ENCODE data around the gene GSG1L.

GSG1L gene

DNA sequence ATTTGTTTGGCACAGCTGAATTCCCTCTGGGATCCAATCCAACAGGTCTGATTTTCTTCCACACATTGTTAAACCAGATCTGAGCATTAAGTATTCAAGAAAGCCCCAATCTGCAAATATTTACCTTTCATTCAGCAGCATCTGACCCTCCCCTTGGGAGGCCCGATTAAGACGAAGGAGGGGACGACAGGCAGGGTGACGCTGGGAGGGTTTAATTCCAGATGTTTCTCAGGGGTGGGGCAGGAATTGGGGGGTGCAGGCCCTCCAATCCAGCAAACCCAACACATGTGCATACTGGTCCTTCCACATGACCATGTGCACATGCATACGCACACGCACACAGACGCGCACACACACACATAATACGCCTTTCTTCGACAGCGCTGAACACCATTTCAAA, 240.5 kb downstream of the GSG1L start:
- no peaks in the 10 kb centered on the region for H3K9me3 ChIP-seq (ENCODE audit: control insufficient read depth, low read length)
- peaks cover 38% of the 10 kb centered on the region for H3K27me3 ChIP-seq (replicated peaks; ENCODE audit: control insufficient read depth, insufficient read depth, low read length)
- no peak overlapping the region for H3K4me3 ChIP-seq (ENCODE audit: low read length)
- no peak overlapping the region for H3K9ac ChIP-seq (ENCODE audit: low read length)
- no peaks in the 10 kb centered on the region for H3K4me1 ChIP-seq (ENCODE audit: control insufficient read depth, insufficient read depth, low read length)
- DNase-seq (ENCODE audit: low read depth) = no peak
- no peaks in the 10 kb centered on the region for H3K36me3 ChIP-seq (ENCODE audit: control insufficient read depth, insufficient read depth, low read length, severe bottlenecking)

DNA sequence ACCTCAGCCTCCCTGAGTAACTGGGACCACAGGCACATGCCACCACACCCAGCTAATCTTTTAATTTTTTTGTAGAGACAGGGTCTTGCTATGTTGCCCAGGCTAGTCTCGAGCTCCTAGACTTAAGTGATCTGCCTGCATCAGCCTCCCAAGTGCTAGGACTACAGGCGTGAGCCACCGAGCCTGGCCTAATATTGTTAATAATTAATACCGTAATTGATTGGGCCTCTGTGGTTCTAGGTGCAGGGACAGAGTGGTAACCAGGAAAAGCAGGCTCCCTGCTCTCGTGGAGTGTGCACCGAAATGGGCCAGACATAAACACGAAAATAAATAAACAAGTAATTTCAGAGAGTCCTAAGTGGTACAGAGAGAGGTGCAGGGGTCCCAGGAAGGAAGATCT, 241.0 kb downstream of the GSG1L start:
- Histone ChIP-seq H3K36me3 (ENCODE audit: control insufficient read depth, insufficient read depth, low read length, severe bottlenecking) (no peaks in the 10 kb centered on the region), H3K4me1 (ENCODE audit: control insufficient read depth, insufficient read depth, low read length) (no peaks in the 10 kb centered on the region), H3K9ac (ENCODE audit: low read length) (no peak overlapping the region), H3K4me3 (ENCODE audit: low read length) (no peak overlapping the region), H3K9me3 (ENCODE audit: control insufficient read depth, low read length) (no peaks in the 10 kb centered on the region), H3K27me3 (replicated peaks; ENCODE audit: control insufficient read depth, insufficient read depth, low read length) (peaks cover 43% of the 10 kb centered on the region)
- DNase-seq (ENCODE audit: low read depth) = no peak

DNA sequence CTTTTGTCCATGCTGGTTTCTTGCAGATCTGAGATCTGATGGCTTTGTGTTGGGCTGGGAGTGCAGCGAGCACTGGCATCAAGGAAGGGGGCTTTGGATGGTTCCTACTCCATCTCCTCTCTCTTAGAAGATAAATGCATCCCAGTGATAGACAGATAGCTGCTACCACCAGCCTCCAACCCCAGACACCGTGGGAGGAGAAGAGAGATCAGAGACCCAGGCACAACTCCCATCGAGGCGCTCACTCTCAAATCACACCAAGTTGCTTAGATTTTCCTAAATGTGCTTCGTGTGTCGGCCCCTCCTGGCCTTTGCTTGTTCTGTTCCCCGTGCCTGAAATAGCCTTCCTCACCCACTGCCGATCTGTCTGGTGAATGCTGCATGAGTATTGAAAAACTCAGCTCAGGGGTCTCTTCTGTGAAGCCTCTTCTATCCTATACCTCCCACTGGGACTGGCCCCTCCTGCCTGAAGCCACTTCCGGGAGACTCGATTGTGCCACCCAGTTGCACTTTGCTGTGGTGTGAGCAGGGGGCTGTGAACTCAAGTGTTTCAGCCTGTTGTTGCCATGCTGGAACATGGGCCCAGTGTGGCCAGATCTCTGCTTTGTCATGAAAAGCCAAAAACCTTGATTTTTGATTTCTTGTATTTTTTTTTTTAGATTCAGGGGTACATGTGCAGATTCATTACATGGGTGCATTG, 242.7 kb downstream of the GSG1L start:
- Histone ChIP-seq H3K36me3 (ENCODE audit: control insufficient read depth, insufficient read depth, low read length, severe bottlenecking) (no peaks in the 10 kb centered on the region), H3K9ac (ENCODE audit: low read length) (no peak overlapping the region), H3K4me3 (ENCODE audit: low read length) (no peak overlapping the region), H3K4me1 (ENCODE audit: control insufficient read depth, insufficient read depth, low read length) (no peaks in the 10 kb centered on the region), H3K27me3 (replicated peaks; ENCODE audit: control insufficient read depth, insufficient read depth, low read length) (peaks cover 55% of the 10 kb centered on the region), H3K9me3 (ENCODE audit: control insufficient read depth, low read length) (no peaks in the 10 kb centered on the region)
- DNase-seq (ENCODE audit: low read depth) = no peak

DNA sequence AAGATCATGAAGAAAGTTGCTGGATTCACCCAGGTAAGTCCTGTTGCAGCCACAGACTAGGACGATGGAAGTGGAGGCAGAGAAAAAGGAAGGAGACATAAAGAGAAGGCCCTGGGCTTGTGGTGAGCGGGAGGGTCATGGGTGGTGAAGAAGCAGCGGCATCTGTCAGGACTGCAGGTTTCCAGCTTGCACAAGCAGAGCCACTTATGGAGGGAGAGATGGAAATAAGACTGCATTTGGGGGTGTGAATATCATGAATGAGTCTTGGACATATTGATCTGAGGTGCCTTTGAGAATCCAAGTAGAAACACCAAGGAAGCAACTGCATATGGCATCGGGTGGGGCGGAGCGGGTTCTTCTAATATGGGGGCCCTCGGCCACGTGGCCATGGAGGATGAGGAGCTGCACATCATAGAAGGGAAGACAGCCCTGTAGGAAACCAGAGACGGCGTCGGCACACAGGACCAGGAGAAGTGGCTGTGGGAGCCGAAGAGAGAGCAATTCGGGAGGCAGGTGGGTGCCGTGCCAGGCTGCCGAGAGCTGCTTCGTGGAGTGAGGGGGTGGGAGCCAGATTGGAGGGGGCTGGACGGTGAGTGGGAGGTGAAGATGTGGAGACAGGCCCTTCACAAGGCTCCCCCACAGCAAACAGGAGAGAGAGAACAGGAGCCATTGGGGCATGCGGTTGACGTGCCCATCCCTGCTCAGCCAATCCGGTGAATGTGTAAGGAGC, 243.5 kb downstream of the GSG1L start:
- no peak overlapping the region for H3K9ac ChIP-seq (ENCODE audit: low read length)
- H3K36me3 ChIP-seq (ENCODE audit: control insufficient read depth, insufficient read depth, low read length, severe bottlenecking) = no peaks in the 10 kb centered on the region
- peaks cover 61% of the 10 kb centered on the region for H3K27me3 ChIP-seq (replicated peaks; ENCODE audit: control insufficient read depth, insufficient read depth, low read length)
- no peak overlapping the region for H3K4me3 ChIP-seq (ENCODE audit: low read length)
- no peaks in the 10 kb centered on the region for H3K4me1 ChIP-seq (ENCODE audit: control insufficient read depth, insufficient read depth, low read length)
- DNase-seq (ENCODE audit: low read depth) = no peak
- peaks cover 4% of the 10 kb centered on the region for H3K9me3 ChIP-seq (ENCODE audit: control insufficient read depth, low read length)

DNA sequence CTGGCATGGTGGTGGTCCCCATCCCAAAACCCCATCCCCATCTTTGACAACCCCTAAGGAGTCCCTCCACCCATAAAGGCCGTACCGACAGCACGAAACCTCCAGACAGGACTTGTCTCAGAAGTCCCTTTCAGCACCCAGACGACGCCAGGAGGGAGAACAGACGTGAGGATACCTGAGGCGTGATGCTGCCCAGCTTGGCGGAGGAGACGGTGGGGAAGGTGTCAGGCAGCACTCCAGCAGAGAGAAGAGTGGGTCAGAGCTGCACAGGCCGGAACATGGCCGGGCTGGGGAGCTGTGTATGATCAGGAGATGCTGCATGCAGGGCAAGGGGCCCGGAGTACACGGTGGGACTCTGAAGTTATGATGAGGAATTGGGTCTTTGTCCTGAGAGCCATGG, 244.2 kb downstream of the GSG1L start:
- H3K9me3 ChIP-seq (ENCODE audit: control insufficient read depth, low read length) = peaks cover 6% of the 10 kb centered on the region
- peaks cover 66% of the 10 kb centered on the region for H3K27me3 ChIP-seq (replicated peaks; ENCODE audit: control insufficient read depth, insufficient read depth, low read length)
- no peaks in the 10 kb centered on the region for H3K36me3 ChIP-seq (ENCODE audit: control insufficient read depth, insufficient read depth, low read length, severe bottlenecking)
- no peak for DNase-seq (ENCODE audit: low read depth)
- no peak overlapping the region for H3K9ac ChIP-seq (ENCODE audit: low read length)
- no peak overlapping the region for H3K4me3 ChIP-seq (ENCODE audit: low read length)
- H3K4me1 ChIP-seq (ENCODE audit: control insufficient read depth, insufficient read depth, low read length) = no peaks in the 10 kb centered on the region

DNA sequence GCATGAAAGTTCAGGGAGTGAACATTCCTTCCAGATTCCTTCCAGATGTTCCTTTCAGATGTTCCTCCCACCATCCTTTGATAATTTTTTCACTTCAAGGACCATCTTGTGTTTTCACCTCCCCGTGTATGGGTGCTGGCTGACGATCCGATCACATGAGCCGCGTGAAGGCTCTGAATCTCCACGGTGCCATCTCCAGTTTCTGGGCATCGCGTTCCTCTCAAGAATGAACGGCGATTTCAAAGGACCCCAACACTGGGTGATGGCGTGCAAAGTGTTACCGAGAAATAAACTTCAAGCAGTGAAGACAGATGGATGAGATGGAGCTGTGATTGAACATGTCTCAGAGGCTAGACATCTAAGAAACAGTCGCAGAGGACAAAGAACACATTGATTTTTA, 245.3 kb downstream of the GSG1L start:
- peaks cover 6% of the 10 kb centered on the region for H3K9me3 ChIP-seq (ENCODE audit: control insufficient read depth, low read length)
- H3K27me3 ChIP-seq (replicated peaks; ENCODE audit: control insufficient read depth, insufficient read depth, low read length) = peaks cover 65% of the 10 kb centered on the region
- no peaks in the 10 kb centered on the region for H3K36me3 ChIP-seq (ENCODE audit: control insufficient read depth, insufficient read depth, low read length, severe bottlenecking)
- H3K4me3 ChIP-seq (ENCODE audit: low read length) = no peak overlapping the region
- H3K9ac ChIP-seq (ENCODE audit: low read length) = no peak overlapping the region
- no peaks in the 10 kb centered on the region for H3K4me1 ChIP-seq (ENCODE audit: control insufficient read depth, insufficient read depth, low read length)
- no peak for DNase-seq (ENCODE audit: low read depth)

DNA sequence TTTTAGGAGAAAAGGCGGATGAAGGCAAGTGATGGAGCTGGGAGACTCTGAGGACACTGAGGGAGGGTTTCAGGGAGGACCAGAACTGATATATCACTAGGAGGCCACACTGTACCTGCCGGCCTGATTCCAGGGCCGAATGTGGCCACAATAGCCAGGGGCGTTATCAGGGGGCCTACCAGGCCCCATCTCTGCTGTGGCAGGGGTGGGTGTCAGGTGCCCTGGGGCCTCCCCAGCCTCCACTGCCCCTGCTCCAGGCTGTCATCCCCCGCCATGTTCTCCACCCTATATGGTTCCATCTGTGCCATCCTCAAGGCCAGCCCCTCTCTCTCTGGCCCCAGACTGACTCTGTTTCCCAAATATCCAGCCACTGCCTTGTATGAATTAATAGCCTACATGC, 246.5 kb downstream of the GSG1L start:
- peaks cover 6% of the 10 kb centered on the region for H3K9me3 ChIP-seq (ENCODE audit: control insufficient read depth, low read length)
- peaks cover 69% of the 10 kb centered on the region for H3K27me3 ChIP-seq (replicated peaks; ENCODE audit: control insufficient read depth, insufficient read depth, low read length)
- no peak for DNase-seq (ENCODE audit: low read depth)
- H3K9ac ChIP-seq (ENCODE audit: low read length) = no peak overlapping the region
- H3K36me3 ChIP-seq (ENCODE audit: control insufficient read depth, insufficient read depth, low read length, severe bottlenecking) = no peaks in the 10 kb centered on the region
- H3K4me1 ChIP-seq (ENCODE audit: control insufficient read depth, insufficient read depth, low read length) = no peaks in the 10 kb centered on the region
- no peak overlapping the region for H3K4me3 ChIP-seq (ENCODE audit: low read length)

DNA sequence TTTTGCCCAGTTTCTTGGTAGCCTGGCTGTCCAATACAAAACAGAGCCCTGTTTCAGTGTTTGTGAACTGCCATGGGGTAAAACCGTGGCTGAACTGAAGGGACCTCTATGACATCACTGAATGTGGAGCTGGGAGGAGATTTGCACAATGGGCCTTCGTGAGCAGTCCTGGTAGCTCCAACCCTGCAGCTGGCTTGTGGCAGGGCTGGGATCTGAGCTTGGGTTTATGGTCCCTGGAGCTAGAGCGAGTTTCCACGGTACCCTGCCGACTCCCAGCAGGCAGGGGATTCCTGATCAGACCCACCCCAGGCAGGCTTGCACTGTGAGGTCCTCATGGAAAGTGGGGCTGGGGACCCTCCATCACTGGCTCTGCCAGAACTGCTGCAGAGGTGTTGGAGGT, 247.0 kb downstream of the GSG1L start:
- H3K36me3 ChIP-seq (ENCODE audit: control insufficient read depth, insufficient read depth, low read length, severe bottlenecking) = no peaks in the 10 kb centered on the region
- peaks cover 6% of the 10 kb centered on the region for H3K9me3 ChIP-seq (ENCODE audit: control insufficient read depth, low read length)
- H3K4me3 ChIP-seq (ENCODE audit: low read length) = no peak overlapping the region
- H3K4me1 ChIP-seq (ENCODE audit: control insufficient read depth, insufficient read depth, low read length) = no peaks in the 10 kb centered on the region
- H3K9ac ChIP-seq (ENCODE audit: low read length) = no peak overlapping the region
- H3K27me3 ChIP-seq (replicated peaks; ENCODE audit: control insufficient read depth, insufficient read depth, low read length) = peaks cover 69% of the 10 kb centered on the region
- DNase-seq (ENCODE audit: low read depth) = no peak

DNA sequence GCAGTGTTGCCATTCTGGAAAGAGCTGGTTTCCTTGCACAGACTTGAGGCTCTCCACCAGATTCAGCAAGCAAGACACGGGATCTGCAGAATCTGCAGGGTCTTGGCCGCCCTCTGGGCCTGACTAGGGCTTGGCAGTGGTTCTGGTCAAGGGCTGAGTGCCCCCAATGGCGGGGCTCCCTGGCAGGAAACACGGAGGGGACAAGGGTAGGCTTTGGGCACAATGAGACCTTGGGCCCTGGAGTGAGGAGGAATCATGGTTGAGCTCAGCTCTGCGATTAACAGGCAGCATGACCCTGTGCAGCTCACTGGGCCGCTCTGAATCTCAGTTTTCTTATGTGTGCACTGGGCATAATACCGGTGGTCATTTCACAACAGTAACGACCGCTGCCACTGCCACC, 249.9 kb downstream of the GSG1L start:
- no peaks in the 10 kb centered on the region for H3K36me3 ChIP-seq (ENCODE audit: control insufficient read depth, insufficient read depth, low read length, severe bottlenecking)
- no peaks in the 10 kb centered on the region for H3K4me1 ChIP-seq (ENCODE audit: control insufficient read depth, insufficient read depth, low read length)
- no peak overlapping the region for H3K4me3 ChIP-seq (ENCODE audit: low read length)
- H3K27me3 ChIP-seq (replicated peaks; ENCODE audit: control insufficient read depth, insufficient read depth, low read length) = peaks cover 52% of the 10 kb centered on the region
- H3K9ac ChIP-seq (ENCODE audit: low read length) = no peak overlapping the region
- peaks cover 14% of the 10 kb centered on the region for H3K9me3 ChIP-seq (ENCODE audit: control insufficient read depth, low read length)
- no peak for DNase-seq (ENCODE audit: low read depth)

DNA sequence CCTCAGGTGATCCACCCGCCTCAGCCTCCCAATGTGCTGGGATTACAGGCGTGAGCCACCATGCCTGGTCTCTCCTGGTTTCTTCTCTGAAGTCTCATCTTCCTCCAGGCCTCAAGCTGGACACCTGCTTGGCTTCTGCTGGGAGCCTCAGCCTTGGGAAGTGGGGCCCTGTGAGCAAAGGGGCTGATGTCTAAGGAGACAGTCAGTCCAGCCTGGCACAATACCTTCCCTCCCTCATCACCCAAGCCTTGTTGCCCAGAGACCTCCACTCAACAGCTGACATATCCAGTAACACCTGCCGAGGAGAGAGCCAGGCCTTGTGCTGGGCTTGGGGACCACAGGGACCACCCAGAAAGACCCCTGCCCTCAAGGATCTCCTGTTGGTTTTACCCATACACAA, 251.6 kb downstream of the GSG1L start:
- Histone ChIP-seq H3K9me3 (ENCODE audit: control insufficient read depth, low read length) (peaks cover 14% of the 10 kb centered on the region), H3K4me3 (ENCODE audit: low read length) (no peak overlapping the region), H3K36me3 (ENCODE audit: control insufficient read depth, insufficient read depth, low read length, severe bottlenecking) (no peaks in the 10 kb centered on the region), H3K9ac (ENCODE audit: low read length) (no peak overlapping the region), H3K27me3 (replicated peaks; ENCODE audit: control insufficient read depth, insufficient read depth, low read length) (peaks cover 42% of the 10 kb centered on the region), H3K4me1 (ENCODE audit: control insufficient read depth, insufficient read depth, low read length) (peaks cover 6% of the 10 kb centered on the region)
- no peak for DNase-seq (ENCODE audit: low read depth)

DNA sequence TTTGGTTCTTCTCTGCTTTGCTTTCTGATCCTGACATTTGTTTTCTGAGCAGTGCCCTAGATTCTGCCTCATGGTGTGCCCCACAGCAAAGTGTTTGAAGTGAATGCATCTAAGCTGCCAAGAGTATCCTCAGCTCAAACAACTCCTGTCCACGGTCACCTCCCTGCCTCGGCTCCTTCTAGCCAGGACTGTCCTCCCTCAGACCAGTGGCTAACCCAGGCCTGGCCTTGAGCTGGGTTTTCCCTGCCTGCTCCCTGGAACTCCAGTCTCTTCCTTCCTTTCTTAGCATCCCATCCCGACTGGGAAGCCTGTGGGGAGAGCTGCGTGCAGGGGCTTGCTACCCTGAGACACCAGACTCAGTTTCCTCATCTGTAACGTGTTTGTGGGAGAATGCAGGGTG, 256.5 kb downstream of the GSG1L start:
- Histone ChIP-seq H3K9me3 (ENCODE audit: control insufficient read depth, low read length) (peaks cover 8% of the 10 kb centered on the region), H3K36me3 (ENCODE audit: control insufficient read depth, insufficient read depth, low read length, severe bottlenecking) (no peaks in the 10 kb centered on the region), H3K9ac (ENCODE audit: low read length) (no peak overlapping the region), H3K4me1 (ENCODE audit: control insufficient read depth, insufficient read depth, low read length) (peaks cover 6% of the 10 kb centered on the region), H3K27me3 (replicated peaks; ENCODE audit: control insufficient read depth, insufficient read depth, low read length) (peaks cover 40% of the 10 kb centered on the region), H3K4me3 (ENCODE audit: low read length) (no peak overlapping the region)
- no peak for DNase-seq (ENCODE audit: low read depth)
